Urinary bladder (tissue), 4 donors: ENCODE measurements around the gene ARHGAP26. TPM values are rescaled to one million over a fixed set of nuclear protein-coding genes. Genes with fewer than 3 reads are reported as not detected.

ENCODE experiments used
- DNase-seq: peaks from one replicate; pipeline ENCODE4 v3.0.0-alpha.2; 2015; ENCODE audit errors: extremely low spot score
- H3K27ac ChIP-seq: one replicate; pipeline ENCODE4 v1.5.1; 2013; ENCODE audit warnings: low read depth, mild to moderate bottlenecking, moderate library complexity
- H3K36me3 ChIP-seq: one replicate; pipeline ENCODE4 v1.6.1; 2013; ENCODE audit warnings: mild to moderate bottlenecking, moderate library complexity; ENCODE audit not compliant: insufficient read depth
- H3K4me1 ChIP-seq: one replicate; pipeline ENCODE4 v1.6.1; 2013; ENCODE audit warnings: mild to moderate bottlenecking, moderate library complexity; ENCODE audit not compliant: insufficient read depth
- H3K4me3 ChIP-seq: one replicate; pipeline ENCODE4 v1.5.1; 2013; ENCODE audit warnings: low read depth, low read length
- WGBS: extraction: QIAGEN DNeasy Blood & Tissue Kit; methylation state at CpG from one replicate; pipeline ENCODE4 v1.1.7; 2013; 5-methylcytosine and 5-hydroxymethylcytosine counted together
- polyA plus RNA-seq: library from polyadenylated mRNA; stranded (reverse); fragments of 200-250 nt; gene quantifications from one replicate; pipeline ENCODE4 v1.2.3, GENCODE V29; 2013
- total RNA-seq: library from RNA; depleted of rRNA; stranded (reverse); fragments of >200 nt; gene quantifications from one replicate; pipeline ENCODE4 v1.2.3, GENCODE V29; 2014
- donor health status: healthy with polysubstance abuse.
- donor health status: healthy.

ARHGAP26 gene
- total and polyA plus RNA-seq, 2 donors, result 5.7 to 54.2 TPM

- no peaks in the 10 kb centered on the region for H3K36me3 ChIP-seq
- no peak for DNase-seq
- 95% methylated on average over 5 of the region's 5 CpGs for WGBS
- no peak overlapping the region for H3K27ac ChIP-seq
- H3K4me1 ChIP-seq, result peaks cover 2% of the 10 kb centered on the region
- no peak overlapping the region for H3K4me3 ChIP-seq
Observed at GRCh38 chr5:142828797-142829535, 58.8 kb downstream of the ARHGAP26 start.

- Histone ChIP-seq H3K4me3 (no peak overlapping the region), H3K27ac (no peak overlapping the region), H3K36me3 (no peaks in the 10 kb centered on the region), H3K4me1 (peaks cover 2% of the 10 kb centered on the region)
- DNase-seq, result no peak
- WGBS, result 33% methylated on average over 2 of the region's 2 CpGs
Observed at GRCh38 chr5:142829801-142830220, 59.6 kb downstream of the ARHGAP26 start.

GRCh38 chr5:142830241-142831008 is 60.2 kb downstream of the ARHGAP26 start:
- no peak for DNase-seq
- Histone ChIP-seq H3K4me1 (peaks cover 2% of the 10 kb centered on the region), H3K27ac (no peak overlapping the region), H3K36me3 (no peaks in the 10 kb centered on the region), H3K4me3 (no peak overlapping the region)
- 70% methylated on average over 8 of the region's 8 CpGs for WGBS

- no peak overlapping the region for H3K27ac ChIP-seq
- WGBS, result 58% methylated on average over 3 of the region's 3 CpGs
- no peaks in the 10 kb centered on the region for H3K36me3 ChIP-seq
- no peak for DNase-seq
- H3K4me1 ChIP-seq, result peaks cover 2% of the 10 kb centered on the region
- H3K4me3 ChIP-seq, result no peak overlapping the region
Observed at GRCh38 chr5:142831009-142831383, 60.8 kb downstream of the ARHGAP26 start.

GRCh38 chr5:142832263-142832662 is 62.1 kb downstream of the ARHGAP26 start:
- no peak for DNase-seq
- H3K36me3 ChIP-seq, result no peaks in the 10 kb centered on the region
- no peaks in the 10 kb centered on the region for H3K4me1 ChIP-seq
- H3K27ac ChIP-seq, result no peak overlapping the region
- WGBS, result 89% methylated on average over 3 of the region's 3 CpGs
- H3K4me3 ChIP-seq, result no peak overlapping the region

- Histone ChIP-seq H3K4me3 (no peak overlapping the region), H3K27ac (no peak overlapping the region), H3K4me1 (no peaks in the 10 kb centered on the region), H3K36me3 (no peaks in the 10 kb centered on the region)
- 63% methylated on average over 7 of the region's 7 CpGs for WGBS
- DNase-seq, result no peak
Observed at GRCh38 chr5:142833517-142834449, 63.6 kb downstream of the ARHGAP26 start.

GRCh38 chr5:142834504-142834903 is 64.3 kb downstream of the ARHGAP26 start:
- no peak for DNase-seq
- 81% methylated on average over 4 of the region's 4 CpGs for WGBS
- H3K27ac ChIP-seq, result no peak overlapping the region
- H3K36me3 ChIP-seq, result no peaks in the 10 kb centered on the region
- no peaks in the 10 kb centered on the region for H3K4me1 ChIP-seq
- no peak overlapping the region for H3K4me3 ChIP-seq

GRCh38 chr5:142835540-142835939 is 65.4 kb downstream of the ARHGAP26 start:
- Histone ChIP-seq H3K27ac (no peak overlapping the region), H3K36me3 (no peaks in the 10 kb centered on the region), H3K4me3 (no peak overlapping the region), H3K4me1 (no peaks in the 10 kb centered on the region)
- no peak for DNase-seq
- WGBS, result 99% methylated on average over 1 of the region's 1 CpG

- no peak for DNase-seq
- 77% methylated on average over 2 of the region's 2 CpGs for WGBS
- H3K36me3 ChIP-seq, result no peaks in the 10 kb centered on the region
Observed at GRCh38 chr5:142836048-142836447, 65.9 kb downstream of the ARHGAP26 start.

GRCh38 chr5:142837081-142837725 is 67.0 kb downstream of the ARHGAP26 start:
- Histone ChIP-seq H3K36me3 (no peaks in the 10 kb centered on the region), H3K4me3 (no peak overlapping the region), H3K27ac (no peak overlapping the region), H3K4me1 (no peaks in the 10 kb centered on the region)
- DNase-seq, result no peak
- WGBS, result 81% methylated on average over 8 of the region's 8 CpGs

More at GRCh38 chr5:142836048-142836447, 65.9 kb downstream of the ARHGAP26 start:
- Histone ChIP-seq H3K4me1 (no peaks in the 10 kb centered on the region), H3K4me3 (no peak overlapping the region), H3K27ac (peak overlapping the region; percentile 5)

GRCh38 chr5:142838845-142839244 is 68.7 kb downstream of the ARHGAP26 start:
- no peaks in the 10 kb centered on the region for H3K4me1 ChIP-seq
- 54% methylated on average over 5 of the region's 5 CpGs for WGBS
- no peak for DNase-seq
- H3K36me3 ChIP-seq, result no peaks in the 10 kb centered on the region
- H3K4me3 ChIP-seq, result no peak overlapping the region
- H3K27ac ChIP-seq, result no peak overlapping the region

- no peaks in the 10 kb centered on the region for H3K4me1 ChIP-seq
- peak; percentile 65 for DNase-seq
- no peaks in the 10 kb centered on the region for H3K36me3 ChIP-seq
- H3K27ac ChIP-seq, result no peak overlapping the region
- WGBS, result 37% methylated on average over 6 of the region's 6 CpGs
- H3K4me3 ChIP-seq, result no peak overlapping the region
Observed at GRCh38 chr5:142839711-142840346, 69.7 kb downstream of the ARHGAP26 start.

GRCh38 chr5:142840575-142840974 is 70.4 kb downstream of the ARHGAP26 start:
- H3K27ac ChIP-seq, result peak overlapping the region; percentile 27
- H3K4me1 ChIP-seq, result no peaks in the 10 kb centered on the region
- 77% methylated on average over 2 of the region's 2 CpGs for WGBS
- DNase-seq, result no peak
- H3K36me3 ChIP-seq, result no peaks in the 10 kb centered on the region
- H3K4me3 ChIP-seq, result no peak overlapping the region
